GM21360 (cell line): ENCODE measurements around the gene MYL11.
A peak's percentile ranks its signal among the peaks of the same experiment; 100 is the strongest.

ENCODE experiments used
- ATAC-seq: cut with Tn5 transposase; IDR thresholded peaks from one replicate; pipeline ENCODE4 v1.9.1; 2021; ENCODE audit warnings: mild to moderate bottlenecking, moderate library complexity; ENCODE audit not compliant: unreplicated experiment

The MYL11 gene

DNA sequence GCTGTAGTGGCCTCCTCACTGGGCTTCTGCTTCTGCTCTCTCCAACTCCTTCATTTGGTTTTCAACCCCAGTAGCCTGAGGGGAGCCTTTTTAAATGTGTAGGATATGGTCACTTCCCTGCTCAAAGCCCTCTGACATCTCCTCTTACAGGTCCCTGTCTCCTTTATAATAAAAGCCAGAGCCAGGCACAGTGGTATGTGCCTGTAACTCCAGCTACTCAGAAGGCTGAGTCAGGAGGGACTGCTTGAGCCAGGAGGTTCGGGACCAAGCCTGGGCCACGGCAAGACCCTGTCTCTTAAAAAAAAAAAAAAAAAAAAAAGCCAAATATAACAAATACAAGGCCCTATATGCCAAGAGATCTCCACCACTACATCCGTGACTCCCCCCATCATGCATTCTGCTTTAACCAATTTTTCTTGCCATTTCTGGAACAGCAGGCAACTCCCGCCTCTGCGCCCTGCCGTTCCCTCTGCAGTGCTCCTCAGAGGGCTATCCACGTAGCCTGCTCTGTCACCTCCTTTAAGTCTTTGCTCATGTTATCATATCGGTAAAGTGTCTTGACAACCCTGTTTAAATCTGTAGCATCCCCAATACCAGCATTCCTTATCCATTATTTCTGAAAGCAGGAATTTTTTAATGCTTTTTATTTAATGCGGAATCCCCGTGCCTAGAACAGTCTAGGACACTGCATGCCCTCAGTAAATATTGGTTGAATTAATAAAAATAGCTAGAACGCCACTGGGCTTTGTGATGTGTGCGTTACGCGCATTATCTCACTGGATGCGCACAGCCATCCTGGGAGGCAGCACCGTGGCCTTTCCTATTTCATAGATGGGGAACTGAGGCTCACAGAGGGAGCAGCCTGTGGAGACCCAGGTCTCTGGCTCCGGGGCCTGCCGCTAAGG lies 42.3 kb downstream of the MYL11 start:
- ATAC-seq, result no peak

DNA sequence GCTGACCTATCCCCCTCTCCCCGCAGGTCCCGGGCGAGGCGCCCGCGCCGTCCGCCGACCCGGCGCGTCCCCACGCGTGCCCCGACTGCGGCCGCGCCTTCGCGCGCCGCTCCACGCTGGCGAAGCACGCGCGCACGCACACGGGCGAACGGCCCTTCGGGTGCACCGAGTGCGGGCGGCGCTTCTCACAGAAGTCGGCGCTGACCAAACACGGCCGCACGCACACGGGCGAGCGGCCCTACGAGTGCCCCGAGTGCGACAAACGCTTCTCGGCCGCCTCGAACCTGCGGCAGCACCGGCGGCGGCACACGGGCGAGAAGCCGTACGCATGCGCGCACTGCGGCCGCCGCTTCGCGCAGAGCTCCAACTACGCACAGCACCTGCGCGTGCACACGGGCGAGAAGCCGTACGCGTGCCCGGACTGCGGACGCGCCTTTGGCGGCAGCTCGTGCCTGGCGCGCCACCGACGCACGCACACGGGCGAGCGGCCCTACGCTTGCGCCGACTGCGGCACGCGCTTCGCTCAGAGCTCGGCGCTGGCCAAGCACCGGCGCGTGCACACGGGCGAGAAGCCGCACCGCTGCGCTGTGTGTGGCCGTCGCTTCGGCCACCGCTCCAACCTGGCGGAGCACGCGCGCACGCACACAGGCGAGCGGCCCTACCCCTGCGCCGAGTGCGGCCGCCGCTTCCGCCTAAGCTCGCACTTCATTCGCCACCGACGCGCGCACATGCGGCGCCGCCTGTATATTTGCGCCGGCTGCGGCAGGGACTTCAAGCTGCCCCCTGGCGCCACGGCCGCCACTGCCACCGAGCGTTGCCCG lies 43.1 kb downstream of the MYL11 start:
- ATAC-seq, result peak; percentile 80

DNA sequence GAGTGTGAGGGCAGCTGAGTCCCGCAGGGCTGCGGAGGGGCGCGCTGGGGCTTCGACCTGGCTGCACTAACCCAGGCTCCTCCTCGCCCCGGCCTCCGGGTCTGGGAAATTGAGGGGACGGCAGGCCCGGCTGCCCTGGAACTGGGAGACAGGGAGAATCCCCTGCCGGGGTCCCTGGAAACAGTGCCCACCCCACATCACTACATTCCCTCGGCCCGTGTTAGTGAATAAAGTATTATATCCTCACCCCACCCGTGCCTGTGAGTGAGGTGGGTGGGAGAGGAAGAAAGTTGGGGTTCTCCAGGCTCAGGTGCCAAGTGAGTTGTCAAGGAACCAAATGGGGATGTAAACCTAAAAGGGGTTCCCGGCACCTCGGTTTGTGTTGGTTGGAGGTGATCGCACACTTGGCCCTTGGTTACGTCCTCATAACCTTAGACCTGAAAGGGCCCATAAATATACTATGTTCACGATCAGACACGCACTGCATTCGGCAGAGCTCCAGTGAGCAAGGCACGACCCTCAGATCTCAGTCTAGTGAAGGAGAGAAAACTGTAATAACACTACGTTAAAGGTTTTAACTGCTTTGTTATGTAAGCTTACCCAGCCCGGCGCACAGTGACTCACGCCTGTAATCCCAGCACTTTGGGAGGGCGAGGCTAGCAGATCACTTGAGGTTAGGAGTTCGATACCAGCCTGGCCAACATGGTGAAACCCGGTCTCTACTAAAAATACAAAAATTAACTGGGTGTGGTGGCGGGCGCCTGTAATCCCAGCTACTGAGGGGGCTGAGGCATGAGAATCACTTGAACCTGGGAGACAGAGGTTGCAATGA lies 44.0 kb downstream of the MYL11 start:
- ATAC-seq, result no peak

DNA sequence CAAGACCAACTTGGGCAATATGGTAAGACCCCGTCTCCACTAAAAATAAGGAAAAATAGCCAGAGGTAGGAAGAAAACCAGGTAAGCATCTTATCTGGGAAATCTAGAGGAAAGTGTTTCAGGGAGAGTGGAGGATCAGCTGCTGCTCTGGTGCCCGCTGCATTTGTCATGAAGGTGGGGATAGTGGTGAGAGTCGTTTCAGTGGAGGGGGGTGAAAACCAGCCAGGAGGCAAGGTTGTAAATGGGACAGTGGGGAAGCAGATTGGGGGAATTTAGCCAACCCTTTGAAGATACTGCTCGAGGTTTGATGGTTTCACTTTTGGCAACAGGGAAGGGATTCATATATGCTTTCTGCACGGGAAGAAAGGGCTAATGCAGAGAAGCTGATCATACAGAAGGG lies 46.4 kb downstream of the MYL11 start:
- ATAC-seq, result no peak
